ENCODE data around the gene METRNL.

Gene METRNL

GRCh38 chr17:83069931-83070742 is 9.3 kb upstream of the METRNL start:
- Histone ChIP-seq H3K9ac (no peak overlapping the region), H3K27ac (no peak overlapping the region), H3K9me3 (ENCODE audit: control insufficient read depth, low read length) (no peaks in the 10 kb centered on the region), H2AFZ (no peak overlapping the region), H3K27me3 (ENCODE audit: control insufficient read depth, insufficient read depth, low read length) (no peaks in the 10 kb centered on the region), H3K36me3 (ENCODE audit: control insufficient read depth, insufficient read depth, low read length) (no peaks in the 10 kb centered on the region), H3K4me1 (no peaks in the 10 kb centered on the region), H3K4me2 (ENCODE audit: low read length) (no peak overlapping the region), H3K4me3 (ENCODE audit: low read depth, low read length) (no peak overlapping the region), H3K79me2 (no peaks in the 10 kb centered on the region)
- TF ChIP-seq CTCF (IDR thresholded peaks at IDR 0.05), result no peak

GRCh38 chr17:83070800-83071341 is 8.5 kb upstream of the METRNL start:
- no peaks in the 10 kb centered on the region for H3K79me2 ChIP-seq
- no peaks in the 10 kb centered on the region for H3K4me1 ChIP-seq
- no peaks in the 10 kb centered on the region for H3K36me3 ChIP-seq (ENCODE audit: control insufficient read depth, insufficient read depth, low read length)
- H3K27ac ChIP-seq, result no peak overlapping the region
- H3K9me3 ChIP-seq (ENCODE audit: control insufficient read depth, low read length), result no peaks in the 10 kb centered on the region
- H3K9ac ChIP-seq, result no peak overlapping the region
- no peaks in the 10 kb centered on the region for H3K27me3 ChIP-seq (ENCODE audit: control insufficient read depth, insufficient read depth, low read length)
- no peak overlapping the region for H3K4me2 ChIP-seq (ENCODE audit: low read length)
- no peak for TF ChIP-seq CTCF (IDR thresholded peaks at IDR 0.05)
- no peak overlapping the region for H2AFZ ChIP-seq
- H3K4me3 ChIP-seq (ENCODE audit: low read depth, low read length), result no peak overlapping the region

- no peaks in the 10 kb centered on the region for H3K79me2 ChIP-seq
- no peak overlapping the region for H3K4me3 ChIP-seq (ENCODE audit: low read depth, low read length)
- H3K4me1 ChIP-seq, result no peaks in the 10 kb centered on the region
- H3K9me3 ChIP-seq (ENCODE audit: control insufficient read depth, low read length), result no peaks in the 10 kb centered on the region
- no peak overlapping the region for H3K9ac ChIP-seq
- no peak overlapping the region for H3K4me2 ChIP-seq (ENCODE audit: low read length)
- H3K36me3 ChIP-seq (ENCODE audit: control insufficient read depth, insufficient read depth, low read length), result no peaks in the 10 kb centered on the region
- no peaks in the 10 kb centered on the region for H3K27me3 ChIP-seq (ENCODE audit: control insufficient read depth, insufficient read depth, low read length)
- TF ChIP-seq CTCF (IDR thresholded peaks at IDR 0.05), result no peak
- H3K27ac ChIP-seq, result no peak overlapping the region
- H2AFZ ChIP-seq, result no peak overlapping the region
Observed at GRCh38 chr17:83071365-83071764, 8.0 kb upstream of the METRNL start.

- Histone ChIP-seq H3K36me3 (ENCODE audit: control insufficient read depth, insufficient read depth, low read length) (no peaks in the 10 kb centered on the region), H3K4me2 (ENCODE audit: low read length) (no peak overlapping the region), H2AFZ (no peak overlapping the region), H3K27ac (no peak overlapping the region), H3K9ac (no peak overlapping the region), H3K27me3 (ENCODE audit: control insufficient read depth, insufficient read depth, low read length) (no peaks in the 10 kb centered on the region), H3K4me1 (peaks cover under 1% of the 10 kb centered on the region), H3K9me3 (ENCODE audit: control insufficient read depth, low read length) (no peaks in the 10 kb centered on the region), H3K79me2 (no peaks in the 10 kb centered on the region), H3K4me3 (ENCODE audit: low read depth, low read length) (no peak overlapping the region)
- no peak for TF ChIP-seq CTCF (IDR thresholded peaks at IDR 0.05)
Observed at GRCh38 chr17:83071966-83072562, 7.3 kb upstream of the METRNL start.
